LNCAP (cell line): ENCODE measurements around the gene GYPA.

Experiments used
- CTCF ChIP-seq: fragments of 450-650 bp; IDR thresholded peaks from 2 replicates; pipeline ENCODE4 v1.5.1; 2017; ENCODE audit warnings: mild to moderate bottlenecking

GYPA gene

DNA sequence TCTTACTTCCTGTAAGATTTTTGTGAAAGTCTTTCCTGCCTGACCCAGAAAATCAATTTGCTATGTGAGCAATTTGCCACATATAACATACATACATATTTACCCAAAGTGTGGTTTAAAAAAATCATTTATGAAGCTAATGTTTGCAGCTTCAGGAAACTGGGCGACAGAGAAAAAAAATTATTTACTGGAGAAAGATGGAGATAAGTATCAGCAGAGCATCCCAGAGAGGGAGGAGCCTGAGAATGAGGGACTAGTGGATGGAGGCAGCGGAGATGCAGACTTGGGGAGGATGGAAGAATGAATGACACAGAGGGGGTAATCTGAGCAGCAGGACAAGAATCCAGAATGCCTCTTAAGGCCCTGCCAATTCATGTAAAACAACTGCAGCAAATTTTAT, 975 bp upstream of the GYPA start:
- TF ChIP-seq CTCF = no peak

- TF ChIP-seq CTCF = no peak
Measured at GRCh38 chr4:144115519-144115918, 25.0 kb downstream of the GYPA start.

GRCh38 chr4:144113546-144113945, 27.0 kb downstream of the GYPA start:
- no peak for TF ChIP-seq CTCF

GRCh38 chr4:144104509-144105130, 35.9 kb downstream of the GYPA start:
- no peak for TF ChIP-seq CTCF

DNA sequence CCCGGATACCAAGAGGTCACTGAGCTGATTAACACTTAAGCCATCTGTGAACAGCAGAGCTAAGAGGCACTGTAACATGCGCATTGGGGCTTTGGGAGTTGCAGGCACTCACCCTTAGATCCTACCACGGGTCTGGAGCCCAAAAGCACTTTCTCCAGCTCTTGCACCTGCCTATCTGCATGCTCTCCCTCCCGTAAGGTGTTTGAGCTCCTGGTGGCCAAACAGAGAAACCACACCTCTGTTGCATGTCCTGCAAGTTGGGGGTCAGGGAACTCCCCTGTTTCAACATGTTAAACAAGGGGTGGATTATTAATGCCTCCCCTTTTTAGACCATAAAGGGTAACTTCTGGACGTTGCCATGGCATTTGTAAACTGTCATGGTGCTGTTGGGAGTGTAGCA, 49.8 kb downstream of the GYPA start:
- no peak for TF ChIP-seq CTCF
